Left lung (tissue), 10 donors: ENCODE measurements around the gene SOX18. TPM values are rescaled to one million over a fixed set of nuclear protein-coding genes. Genes with fewer than 3 reads are reported as not detected.

Experiments
- ATAC-seq: fragments of 200-7000 bp; cut with Tn5 transposase; one replicate; pipeline ENCODE4 v1.9.1; 2020; ENCODE audit warnings: moderate library complexity
- DNase-seq, 4 donors: peaks; one replicate each; pipeline ENCODE4 v3.0.0-alpha.2; 2013 to 2020
- H3K27ac ChIP-seq, 2 donors: fragments of 200-600 bp; sonication (generic) in 1 of 2; one replicate each; pipeline versions ENCODE4 v1.5.0 to v1.8.0; 2020 to 2021
- H3K27me3 ChIP-seq, 2 donors: fragments of 200-600 bp; sonication (generic) in 1 of 2; one replicate each; pipeline versions ENCODE4 v1.5.0 to v1.8.0; 2020 to 2021
- H3K36me3 ChIP-seq, 2 donors: fragments of 200-600 bp; sonication (generic) in 1 of 2; one replicate each; pipeline versions ENCODE4 v1.5.0 to v1.8.0; 2020 to 2021
- H3K4me1 ChIP-seq, 2 donors: fragments of 200-600 bp; one replicate each; pipeline ENCODE4 v1.8.0; 2021
- H3K4me3 ChIP-seq, 2 donors: fragments of 200-600 bp; sonication (generic) in 1 of 2; one replicate each; pipeline versions ENCODE4 v1.5.0 to v1.8.0; 2020 to 2021; ENCODE audit warnings: mild to moderate bottlenecking in 1 of 2
- H3K9me3 ChIP-seq, 2 donors: fragments of 200-600 bp; sonication (generic) in 1 of 2; one replicate each; pipeline versions ENCODE4 v1.5.0 to v1.8.0; 2020 to 2021
- CTCF ChIP-seq, 2 donors: fragments of 200-600 bp; sonication (generic) in 1 of 2; IDR thresholded peaks; one replicate each; pipeline versions ENCODE4 v1.5.0 to v1.8.0; 2021; ENCODE audit warnings: antibody characterized with exemption in 2 of 2
- intact Hi-C, 2 donors: fragments of 100-400 bp; cut with DNase I; formaldehyde crosslinking; loops; one replicate each; pipeline versions ENCODE4 v1.11.2 to v1.14.2; 2022
- polyA plus RNA-seq, 6 donors: library from polyadenylated mRNA; unstranded; fragments of 120-200 nt; gene quantifications; one replicate each; pipeline ENCODE4 v1.2.1, GENCODE V29; 2013; ENCODE audit not compliant: insufficient read length in 6 of 6
- total RNA-seq, 2 donors: library from RNA; stranded (reverse); fragmentation: NEBNext Ultra II Directional; extraction: Animal tissue kit (Norgen Biotek cat#: 25700); gene quantifications; one replicate each; pipeline ENCODE4 v1.2.1, GENCODE V29; 2021
- donor health status: DM: no; HTN: yes; CAD: no.
- donor health status: DM: no; HTN: no; CAD: no.

SOX18 gene
- total and polyA plus RNA-seq, 8 donors, result 11.5 to 69.2 (median 18.2) TPM

- peaks cover 21 to 50% of the 10 kb centered on the region in 2 donors for H3K4me1 ChIP-seq
These were observed 9.0 kb downstream of the SOX18 start for GRCh38 chr20:64040231-64041039.

GRCh38 chr20:64039293-64040160 is 9.9 kb downstream of the SOX18 start:
- Histone ChIP-seq H3K4me3 (peak overlapping the region; percentile 38 to 53), H3K9me3 (no peaks in the 10 kb centered on the region), H3K27ac (peak overlapping the region in 1 of 2 donors; percentile 16), H3K27me3 (peaks cover 32 to 76% of the 10 kb centered on the region in 2 donors), H3K4me1 (peaks cover 21 to 50% of the 10 kb centered on the region in 2 donors), H3K36me3 (peaks cover 0 to 11% of the 10 kb centered on the region in 2 donors)
- intact Hi-C loops, result no loop called here
- ATAC-seq (peak; percentile 40), DNase-seq (no peak)
- no peak for TF ChIP-seq CTCF (IDR thresholded peaks at IDR 0.05)

More at GRCh38 chr20:64040231-64041039, 9.0 kb downstream of the SOX18 start:
- intact Hi-C loops, result no loop called here
- no peaks in the 10 kb centered on the region for H3K9me3 ChIP-seq
- no peak for DNase-seq
- no peak for TF ChIP-seq CTCF (IDR thresholded peaks at IDR 0.05)
- peak overlapping the region in 1 of 2 donors; percentile 80 for H3K27ac ChIP-seq
- no peak for ATAC-seq
- peaks cover 0 to 2% of the 10 kb centered on the region in 2 donors for H3K36me3 ChIP-seq
- H3K27me3 ChIP-seq, result peaks cover 32 to 85% of the 10 kb centered on the region in 2 donors
- H3K4me3 ChIP-seq, result no peak overlapping the region

GRCh38 chr20:64038565-64039292 is 10.7 kb downstream of the SOX18 start:
- peak; percentile 94 for ATAC-seq

GRCh38 chr20:64038224-64038564 is 11.2 kb downstream of the SOX18 start:
- DNase-seq (no peak), ATAC-seq (peak; percentile 4)
- Histone ChIP-seq H3K4me1 (peaks cover 21 to 50% of the 10 kb centered on the region in 2 donors), H3K36me3 (peaks cover 0 to 24% of the 10 kb centered on the region in 2 donors), H3K4me3 (peak overlapping the region; percentile 38 to 53), H3K9me3 (no peaks in the 10 kb centered on the region), H3K27ac (peak overlapping the region; percentile 76 to 78), H3K27me3 (peaks cover 32 to 73% of the 10 kb centered on the region in 2 donors)
- intact Hi-C loops, result no loop called here
- TF ChIP-seq CTCF (IDR thresholded peaks at IDR 0.05), result no peak

More at GRCh38 chr20:64038565-64039292, 10.7 kb downstream of the SOX18 start:
- H3K4me3 ChIP-seq, result peak overlapping the region; percentile 38 to 53
- no peaks in the 10 kb centered on the region for H3K9me3 ChIP-seq
- peaks cover 32 to 76% of the 10 kb centered on the region in 2 donors for H3K27me3 ChIP-seq
- peak in 3 of 4 donors; percentile 77 to 96 (median 77) for DNase-seq
- peak overlapping the region; percentile 76 to 78 for H3K27ac ChIP-seq
- intact Hi-C loops, result no loop called here
- peaks cover 0 to 19% of the 10 kb centered on the region in 2 donors for H3K36me3 ChIP-seq
- TF ChIP-seq CTCF (IDR thresholded peaks at IDR 0.05), result peak; percentile 68 to 77
- H3K4me1 ChIP-seq, result peaks cover 21 to 50% of the 10 kb centered on the region in 2 donors
